Measurements from ENCODE around the gene PPP1R3E. TPM values are rescaled to one million over a fixed set of nuclear protein-coding genes. Genes with fewer than 3 reads are reported as not detected.

Gene PPP1R3E
- 10 to 100 TPM in 3 of 4 donors, 1 to 10 TPM in 1; 9.1 to 13.9 (median 11.0) TPM for total RNA-seq

GRCh38 chr14:23302290-23303225 lies at the start of gene PPP1R3E:
PPP1R3E (minus strand) TSS chr14:23302859; CDS start chr14:23302576, 283 bp downstream.
- in situ Hi-C loops (cut with MboI; ENCODE audit: low pct_ligation_motif_present in 1 of 4, low pct_unique_long_range_greater_than_20kb in 1 of 4, low sequenced_read_pairs in 3 of 4) (no loop called here), intact Hi-C loops (cut with DNase I; ENCODE audit: low total_unique reads) (no loop called here)
- H3K4me3 ChIP-seq, result peak within 1 kb of the TSS; percentile 55 to 87 (median 75)
- H3K27me3 ChIP-seq, result no peaks in the 10 kb centered on the region
- peak within 1 kb of the TSS; percentile 99 to 100 (median 99) for H3K27ac ChIP-seq
- no peaks in the 10 kb centered on the region for H3K36me3 ChIP-seq
- peak; percentile 63 for TF ChIP-seq POLR2A (IDR thresholded peaks at IDR 0.05)
- TF ChIP-seq POLR2AphosphoS5 (IDR thresholded peaks at IDR 0.05), result peak; percentile 61 to 79 (median 66)
- no peak for TF ChIP-seq EP300 (IDR thresholded peaks at IDR 0.05; ENCODE audit: low read depth)
- no peak for TF ChIP-seq CTCF (IDR thresholded peaks at IDR 0.05)
- no peaks in the 10 kb centered on the region for H3K9me3 ChIP-seq
- peaks cover 18 to 44% (median 34%) of the 10 kb centered on the region in 4 donors for H3K4me1 ChIP-seq
- peak; percentile 88 for DNase-seq
- 1 to 3% methylated on average over 14 to 68 of the region's 81 CpGs for WGBS, 2 donors (ENCODE audit: low coverage in 1 of 2)

- H3K36me3 ChIP-seq, result no peaks in the 10 kb centered on the region
- DNase-seq, result no peak
- peaks cover 6 to 17% (median 13%) of the 10 kb centered on the region in 4 donors for H3K4me1 ChIP-seq
- peak overlapping the region; percentile 52 to 77 (median 74) for H3K27ac ChIP-seq
- intact Hi-C loops (cut with DNase I; ENCODE audit: low total_unique reads), result no loop called here
- peak overlapping the region; percentile 38 to 65 (median 45) for H3K4me3 ChIP-seq
- no peaks in the 10 kb centered on the region for H3K9me3 ChIP-seq
- in situ Hi-C loops (cut with MboI; ENCODE audit: low pct_ligation_motif_present in 1 of 4, low pct_unique_long_range_greater_than_20kb in 1 of 4, low sequenced_read_pairs in 3 of 4), result no loop called here
- H3K27me3 ChIP-seq, result peaks cover 36% of the 10 kb centered on the region
- TF ChIP-seq POLR2AphosphoS5 (IDR thresholded peaks at IDR 0.05), result no peak
- no peak for TF ChIP-seq CTCF (IDR thresholded peaks at IDR 0.05)
- no peak for TF ChIP-seq EP300 (IDR thresholded peaks at IDR 0.05; ENCODE audit: low read depth)
- TF ChIP-seq POLR2A (IDR thresholded peaks at IDR 0.05), result no peak
- WGBS, 2 donors (ENCODE audit: low coverage in 1 of 2), result 9% methylated on average over 51 of the region's 61 CpGs; no CpG with 5 or more reads in 1 of the 2 donors
Observed at GRCh38 chr14:23351681-23352505, 49.2 kb upstream of the PPP1R3E start.

- TF ChIP-seq POLR2AphosphoS5 (IDR thresholded peaks at IDR 0.05), result no peak
- no peak for TF ChIP-seq POLR2A (IDR thresholded peaks at IDR 0.05)
- TF ChIP-seq EP300 (IDR thresholded peaks at IDR 0.05; ENCODE audit: low read depth), result no peak
- no peak for TF ChIP-seq CTCF (IDR thresholded peaks at IDR 0.05)
- no peak overlapping the region for H3K4me3 ChIP-seq
- H3K36me3 ChIP-seq, result no peaks in the 10 kb centered on the region
- H3K4me1 ChIP-seq, result peaks cover 6 to 17% (median 13%) of the 10 kb centered on the region in 4 donors
- no peaks in the 10 kb centered on the region for H3K9me3 ChIP-seq
- WGBS, 2 donors (ENCODE audit: low coverage in 1 of 2), result 80 to 94% methylated on average over 2 to 8 of the region's 8 CpGs
- H3K27ac ChIP-seq, result no peak overlapping the region
- intact Hi-C loops (cut with DNase I; ENCODE audit: low total_unique reads) (no loop called here), in situ Hi-C loops (cut with MboI; ENCODE audit: low pct_ligation_motif_present in 1 of 4, low pct_unique_long_range_greater_than_20kb in 1 of 4, low sequenced_read_pairs in 3 of 4) (loop anchor here in 2 of 4 donors (25.0 kb wide), 1 partner anchor 213 kb away; the partner anchor contains the start of genes AP1G2 (in 2 of the 2), THTPA (in 2 of the 2) and ZFHX2 (in 2 of the 2))
- H3K27me3 ChIP-seq, result peaks cover 35% of the 10 kb centered on the region
- no peak for DNase-seq
Observed at GRCh38 chr14:23349156-23349845, 46.6 kb upstream of the PPP1R3E start.
